MM.1S (cell line): ENCODE measurements around the gene ANKRD29.

Experiments used
- EZH2phosphoT487 ChIP-seq: fragments of 300-600 bp; sonication (generic); IDR thresholded peaks from 2 replicates; pipeline ENCODE4 v1.6.1; 2018; ENCODE audit warnings: antibody characterized with exemption, low read length
- TF ChIP-seq, protein P1 (sequence below): fragments of 300-600 bp; sonication (generic); IDR thresholded peaks from 2 replicates; pipeline ENCODE4 v1.5.1; 2016; ENCODE audit warnings: antibody characterized with exemption, low read length, mixed read lengths

DNA sequence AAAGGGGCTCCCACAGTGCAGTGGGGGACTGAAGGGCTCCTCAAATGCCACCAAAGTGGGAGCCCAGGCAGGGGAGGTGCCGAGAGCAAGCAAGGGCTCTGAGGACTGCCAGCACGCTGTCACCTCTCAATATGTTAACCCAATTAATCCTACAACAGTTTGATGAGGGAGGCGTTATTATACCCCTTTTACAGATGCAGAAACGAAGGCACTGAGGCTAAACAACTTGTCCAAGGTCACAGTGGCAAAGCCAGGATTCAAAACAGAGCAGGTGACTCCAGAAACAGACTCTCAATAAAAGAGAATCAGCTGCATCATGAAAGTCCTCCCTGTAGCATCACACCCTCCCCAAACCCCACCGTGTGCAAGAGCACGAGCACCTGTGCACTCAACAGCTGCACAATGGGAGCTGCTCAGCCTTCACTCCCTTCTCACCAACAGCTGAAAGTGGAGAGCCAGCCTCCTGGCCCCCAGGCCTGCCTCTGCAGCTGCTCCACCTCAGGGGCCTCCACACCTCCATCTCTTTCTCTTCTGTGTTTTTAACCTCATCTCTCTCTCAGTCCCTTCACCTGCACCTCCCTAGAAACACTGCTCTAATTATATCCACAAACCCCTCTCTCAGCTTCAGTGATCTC is 84.5 kb downstream of the ANKRD29 start:
- TF ChIP-seq, protein P1, sequence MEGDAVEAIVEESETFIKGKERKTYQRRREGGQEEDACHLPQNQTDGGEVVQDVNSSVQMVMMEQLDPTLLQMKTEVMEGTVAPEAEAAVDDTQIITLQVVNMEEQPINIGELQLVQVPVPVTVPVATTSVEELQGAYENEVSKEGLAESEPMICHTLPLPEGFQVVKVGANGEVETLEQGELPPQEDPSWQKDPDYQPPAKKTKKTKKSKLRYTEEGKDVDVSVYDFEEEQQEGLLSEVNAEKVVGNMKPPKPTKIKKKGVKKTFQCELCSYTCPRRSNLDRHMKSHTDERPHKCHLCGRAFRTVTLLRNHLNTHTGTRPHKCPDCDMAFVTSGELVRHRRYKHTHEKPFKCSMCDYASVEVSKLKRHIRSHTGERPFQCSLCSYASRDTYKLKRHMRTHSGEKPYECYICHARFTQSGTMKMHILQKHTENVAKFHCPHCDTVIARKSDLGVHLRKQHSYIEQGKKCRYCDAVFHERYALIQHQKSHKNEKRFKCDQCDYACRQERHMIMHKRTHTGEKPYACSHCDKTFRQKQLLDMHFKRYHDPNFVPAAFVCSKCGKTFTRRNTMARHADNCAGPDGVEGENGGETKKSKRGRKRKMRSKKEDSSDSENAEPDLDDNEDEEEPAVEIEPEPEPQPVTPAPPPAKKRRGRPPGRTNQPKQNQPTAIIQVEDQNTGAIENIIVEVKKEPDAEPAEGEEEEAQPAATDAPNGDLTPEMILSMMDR, result no peak
- TF ChIP-seq EZH2phosphoT487, result no peak
